GM21576 (cell line): ENCODE measurements around the gene STRA8.
"Not testable (repeated sequence)": the region's sequence is repeated elsewhere in the genome, so short reads cannot be mapped to it uniquely, and the experiment has no call there.

Experiments
- ATAC-seq: cut with Tn5 transposase; IDR thresholded peaks from one replicate; pipeline ENCODE4 v1.9.1; 2021; ENCODE audit warnings: mild to moderate bottlenecking, moderate library complexity; ENCODE audit not compliant: unreplicated experiment

Gene STRA8

DNA sequence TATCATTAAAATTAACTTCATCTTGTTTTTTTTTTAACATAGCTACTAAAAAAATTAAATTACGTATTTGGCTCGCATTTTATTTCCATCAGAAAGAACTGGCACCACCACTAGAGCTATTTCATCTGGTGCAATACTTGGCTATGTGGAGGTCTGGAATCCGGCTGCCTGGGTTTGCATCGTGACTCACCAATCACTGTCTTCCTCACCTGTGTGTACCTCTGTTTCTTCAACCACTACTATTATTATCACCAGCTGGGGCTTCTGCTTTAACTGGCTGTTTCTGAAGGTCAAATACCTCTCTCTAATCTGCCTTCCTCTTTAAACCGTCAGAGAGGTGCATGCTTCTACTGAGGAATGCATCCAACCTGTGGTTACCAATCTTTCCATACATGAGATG, 28.8 kb upstream of the STRA8 start:
- ATAC-seq: no peak

DNA sequence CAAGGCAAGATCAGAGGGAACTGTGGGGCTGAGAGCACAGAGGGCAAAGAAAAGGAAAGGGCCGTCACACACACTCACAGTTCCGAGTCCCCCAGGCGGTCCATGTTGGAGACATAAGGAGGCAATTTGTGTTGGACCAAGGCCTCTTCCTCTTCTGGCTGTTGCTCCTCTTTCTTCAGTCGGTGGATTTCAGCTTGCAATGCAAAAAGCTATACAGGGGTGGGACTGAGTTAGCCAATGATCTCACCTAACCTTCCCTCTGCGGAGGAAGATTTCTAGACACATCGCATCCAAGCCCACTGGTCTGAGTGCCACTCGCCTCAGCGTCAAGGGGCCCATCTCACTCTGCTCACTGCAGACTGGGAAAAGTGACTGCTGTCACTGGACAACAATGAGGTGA, 27.8 kb upstream of the STRA8 start:
- no peak for ATAC-seq

DNA sequence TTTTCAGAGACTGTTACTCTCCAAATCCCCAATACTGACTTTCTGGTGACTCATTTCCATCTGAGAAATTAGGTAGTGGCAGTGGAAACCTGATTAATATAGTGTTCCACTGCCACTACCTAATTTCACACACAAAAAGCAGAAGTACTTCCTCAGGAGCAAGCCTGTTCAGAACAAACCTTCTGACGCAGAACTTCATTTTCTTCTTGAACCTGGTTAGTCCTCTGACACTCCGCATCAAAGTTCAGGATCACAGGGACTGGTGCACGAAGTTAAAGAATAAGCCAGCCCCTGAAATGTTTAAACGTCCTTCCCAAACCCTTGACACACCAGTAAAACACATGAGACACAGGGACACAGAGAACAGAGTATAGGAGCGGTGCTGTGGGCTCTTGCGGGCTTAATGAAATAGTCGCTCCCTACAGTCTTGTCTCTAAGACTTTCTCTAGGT, 26.7 kb upstream of the STRA8 start:
- ATAC-seq: peak; percentile 33

DNA sequence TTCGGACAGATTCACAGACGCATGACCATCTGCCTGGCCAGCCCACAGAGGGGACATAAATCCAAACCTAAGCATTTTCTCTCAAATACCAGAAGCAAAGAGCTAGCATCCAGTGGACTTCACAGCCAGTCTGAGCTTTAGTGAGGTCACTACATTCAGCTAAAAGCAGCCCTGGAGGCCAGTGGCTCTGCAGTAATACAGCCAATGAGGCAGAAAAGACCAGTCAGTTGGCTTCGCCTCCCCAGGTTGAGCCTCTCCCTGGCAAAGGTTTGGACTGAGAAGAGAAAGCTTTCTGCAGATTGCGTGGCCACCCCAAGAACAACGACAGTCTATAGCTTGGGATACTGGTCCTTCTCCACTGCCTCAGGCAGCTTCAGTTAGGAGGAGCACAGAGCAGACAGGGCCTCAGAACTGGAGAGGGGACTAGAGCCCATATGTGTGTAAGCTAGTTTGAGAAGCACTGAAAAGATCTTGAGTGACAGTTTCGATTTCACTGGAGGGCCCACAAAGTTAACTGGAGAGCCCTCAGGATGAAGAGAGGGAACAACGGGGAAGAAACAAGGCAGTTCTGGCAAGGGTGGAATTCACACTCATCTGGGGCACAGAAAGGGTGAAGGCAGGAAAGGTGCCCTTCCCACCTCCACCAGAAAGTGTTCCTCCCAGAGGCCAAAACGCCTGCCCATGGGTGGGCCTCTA, 26.1 kb upstream of the STRA8 start:
- peak; percentile 22 for ATAC-seq

DNA sequence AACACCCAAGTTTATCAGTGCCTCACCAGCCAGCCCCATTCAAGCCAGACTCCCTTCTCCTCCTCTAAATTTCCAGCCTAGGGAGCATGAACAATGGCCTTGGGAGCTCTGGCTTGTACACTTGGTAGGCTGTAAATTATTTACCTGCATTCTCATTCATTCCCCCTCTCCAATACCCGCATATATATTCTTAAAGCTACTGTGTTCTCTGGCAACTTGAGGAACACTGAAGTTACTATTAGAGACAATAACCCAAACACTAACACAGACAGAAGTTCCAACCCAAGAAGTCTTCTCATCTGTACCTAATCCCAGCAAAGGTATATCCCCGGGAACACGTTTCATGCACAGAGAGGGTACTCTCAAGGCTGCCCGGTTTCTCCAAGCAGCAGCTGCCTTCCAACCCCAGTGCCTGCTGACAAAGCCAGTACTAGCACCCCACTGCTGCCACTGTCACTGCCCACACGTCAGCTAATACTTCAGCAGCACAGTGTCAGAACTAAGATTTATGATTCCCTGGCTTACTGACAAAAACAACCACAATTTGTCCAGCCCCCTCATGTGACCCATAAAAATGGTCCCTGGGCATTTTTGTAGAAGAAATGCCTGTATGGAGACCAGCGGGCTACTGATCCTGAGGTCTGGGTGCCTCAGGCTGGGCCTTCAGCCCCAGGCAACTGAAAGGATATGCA, 25.4 kb upstream of the STRA8 start:
- no peak for ATAC-seq

DNA sequence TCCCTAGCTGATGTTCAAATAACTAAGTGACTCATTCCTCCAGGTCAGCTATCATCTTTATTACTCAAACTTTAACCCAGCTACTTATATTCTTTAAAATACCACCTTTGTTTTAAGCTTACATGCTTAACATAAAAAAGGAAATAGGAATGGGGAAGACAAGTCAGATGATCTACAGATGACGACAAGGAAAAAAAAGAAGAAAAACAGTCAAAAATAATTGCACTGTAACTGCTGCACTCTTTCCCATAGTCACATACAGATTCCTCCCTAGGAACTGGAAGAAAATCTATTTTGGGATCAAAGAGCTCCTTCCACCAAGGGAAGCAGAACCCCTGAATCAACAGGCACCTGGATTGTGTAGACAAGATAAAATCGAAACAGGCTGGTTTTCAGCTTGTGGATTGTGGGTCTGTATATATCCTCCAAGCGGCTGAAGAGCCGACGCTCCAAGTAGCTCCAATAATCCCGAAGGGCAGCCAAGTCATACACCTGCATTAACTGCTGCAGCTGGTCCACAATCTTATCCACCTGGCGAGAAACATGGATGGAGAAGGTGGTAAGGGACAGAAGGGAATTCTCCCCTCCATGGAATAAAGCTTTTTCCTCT, 24.3 kb upstream of the STRA8 start:
- no peak for ATAC-seq

DNA sequence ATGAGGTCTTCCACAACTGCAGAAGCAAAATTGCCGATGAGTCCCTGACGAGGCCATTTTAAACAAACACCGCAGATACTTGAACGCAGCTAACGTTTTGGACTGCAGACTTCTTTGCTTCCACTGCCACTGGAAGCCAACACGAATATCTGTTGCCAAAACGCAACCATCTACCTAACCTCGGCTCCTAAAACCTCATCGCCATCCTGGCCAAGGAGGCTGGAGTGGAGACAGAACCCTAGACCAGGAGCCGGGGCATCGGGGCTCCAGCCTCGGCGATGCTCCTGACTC, 22.8 kb upstream of the STRA8 start:
- ATAC-seq: no peak

DNA sequence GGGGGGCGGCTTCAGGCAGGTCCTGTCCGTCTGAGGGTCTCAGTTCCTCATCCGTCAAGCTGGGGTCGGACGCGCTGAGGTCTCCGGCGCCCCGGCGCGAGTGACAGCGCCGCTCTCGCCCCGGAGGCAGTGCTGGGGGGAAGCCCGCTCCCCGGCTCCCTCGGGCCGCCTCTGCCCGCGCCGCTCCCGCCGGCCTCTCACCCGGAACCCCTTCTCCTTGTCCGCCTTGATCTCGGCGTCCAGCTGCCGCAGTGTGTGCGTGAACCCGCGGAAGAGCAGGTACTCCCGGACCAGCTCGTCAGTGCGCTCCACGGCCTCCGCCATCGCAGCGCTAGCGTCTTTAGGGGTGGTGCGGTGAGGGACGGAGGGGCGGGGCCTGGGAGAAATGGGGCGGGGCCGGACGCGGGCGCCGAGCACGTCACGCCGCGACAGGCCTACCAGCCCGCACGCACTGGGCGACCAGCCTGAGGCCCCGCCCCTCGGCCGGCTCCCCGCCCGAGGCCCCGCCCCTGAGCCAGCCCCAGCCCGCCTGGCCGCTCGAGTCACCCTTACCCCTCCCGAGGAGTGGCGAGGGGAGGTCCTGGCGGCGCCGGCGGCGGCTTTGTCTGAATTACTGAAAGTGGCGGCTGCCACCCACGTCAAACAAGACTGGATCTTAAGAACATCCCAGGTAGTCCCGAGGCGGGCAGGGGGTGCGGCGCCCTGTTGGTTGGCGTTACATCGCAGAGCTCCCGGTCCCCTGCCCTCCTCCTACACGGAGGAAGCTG, 22.3 kb upstream of the STRA8 start, which contains the start of gene WDR91:
Gene WDR91, minus strand, starts transcription at position 348 of the 767 bp plus-strand sequence. Its CDS starts 24 bp downstream, at position 324.
- ATAC-seq: peak; percentile 72

DNA sequence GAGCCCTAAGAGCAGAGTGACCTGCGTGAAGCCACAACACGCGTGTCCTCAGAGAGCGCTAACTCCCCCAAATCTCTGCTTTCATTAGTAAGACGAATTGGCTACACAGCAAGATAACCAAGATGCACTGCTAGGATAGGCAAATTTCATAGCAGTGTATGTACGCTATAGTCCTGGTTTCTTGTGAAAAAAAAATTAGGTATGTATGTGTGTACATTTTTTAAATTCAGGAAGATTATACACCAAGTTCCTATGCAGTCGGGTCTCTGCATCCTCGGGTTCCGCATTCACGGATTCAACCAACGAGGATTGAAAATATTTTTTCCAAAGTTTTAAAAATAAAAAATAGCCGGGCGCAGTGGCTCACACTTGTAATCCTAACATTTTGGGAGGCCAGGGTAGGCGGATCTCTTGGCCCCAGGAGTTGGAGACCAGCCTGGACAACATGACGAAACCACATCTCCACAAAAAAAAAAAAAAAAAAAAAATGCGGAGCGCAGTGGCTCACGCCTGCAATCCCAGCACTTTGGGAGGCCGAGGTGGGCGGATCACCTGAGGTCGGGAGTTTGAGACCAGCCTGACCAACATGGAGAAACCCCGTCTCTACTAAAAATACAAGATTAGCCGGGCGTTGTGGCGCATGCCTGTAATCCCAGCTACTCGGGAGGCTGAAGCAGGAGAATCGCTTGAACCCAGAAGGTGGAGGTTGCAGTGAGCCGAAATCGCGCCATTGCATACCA, 21.5 kb upstream of the STRA8 start:
- ATAC-seq: not testable (repeated sequence)

DNA sequence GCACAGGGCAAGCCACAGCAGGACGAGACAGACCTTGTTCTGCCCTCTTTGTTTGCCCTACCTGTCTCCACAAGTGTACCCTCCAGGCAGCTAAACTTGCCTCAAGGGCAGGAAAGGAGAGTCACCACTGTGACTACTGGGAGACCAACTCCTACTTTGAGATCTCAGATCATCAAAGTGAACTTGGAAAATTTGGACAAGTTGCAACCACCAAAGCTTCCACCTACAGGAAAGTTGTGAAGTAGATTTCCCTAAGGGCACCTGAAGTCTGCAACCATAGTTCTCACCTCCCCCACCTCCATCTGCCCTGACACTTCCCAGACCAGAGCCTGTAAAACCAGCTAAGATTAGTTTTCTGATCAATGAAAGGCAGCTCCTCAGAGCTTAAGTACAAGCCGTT, 19.8 kb upstream of the STRA8 start:
- ATAC-seq: no peak

DNA sequence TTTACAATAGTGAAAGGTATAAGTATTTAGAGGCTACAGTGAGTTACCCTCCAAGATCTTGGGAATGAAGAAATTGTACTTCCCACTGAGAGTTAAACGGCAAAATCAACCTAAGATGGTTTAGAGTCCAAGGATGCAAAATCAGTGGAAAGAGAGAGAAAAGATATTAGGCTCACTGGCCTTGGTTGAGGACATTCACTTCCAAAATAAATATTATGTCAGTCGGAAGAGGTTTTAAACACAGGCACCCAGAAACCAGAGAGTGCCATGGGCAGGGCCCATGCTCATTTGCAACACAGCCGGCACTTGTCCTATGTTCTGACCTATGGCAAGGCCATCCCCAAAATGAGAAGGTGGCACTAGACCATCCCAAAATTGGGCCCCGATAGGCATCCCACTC, 18.5 kb upstream of the STRA8 start:
- no peak for ATAC-seq

DNA sequence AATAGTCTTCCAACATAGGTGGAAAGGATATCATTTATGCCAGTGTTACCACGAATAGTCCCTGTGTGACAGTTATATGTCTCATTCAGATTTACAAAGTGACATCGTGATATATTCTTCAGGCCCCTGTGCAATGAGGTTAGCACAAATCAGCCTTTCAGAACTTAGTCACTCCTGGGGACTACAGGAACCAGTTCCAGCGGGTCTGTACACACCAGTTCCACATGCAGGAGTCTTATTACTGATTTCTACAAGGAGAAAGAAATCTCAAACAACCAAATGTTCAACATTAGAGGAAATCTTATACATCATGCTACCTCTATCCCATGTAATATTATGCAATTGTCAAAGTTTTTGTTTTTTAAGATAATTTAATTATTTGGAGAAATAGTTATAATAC, 17.9 kb upstream of the STRA8 start:
- no peak for ATAC-seq

DNA sequence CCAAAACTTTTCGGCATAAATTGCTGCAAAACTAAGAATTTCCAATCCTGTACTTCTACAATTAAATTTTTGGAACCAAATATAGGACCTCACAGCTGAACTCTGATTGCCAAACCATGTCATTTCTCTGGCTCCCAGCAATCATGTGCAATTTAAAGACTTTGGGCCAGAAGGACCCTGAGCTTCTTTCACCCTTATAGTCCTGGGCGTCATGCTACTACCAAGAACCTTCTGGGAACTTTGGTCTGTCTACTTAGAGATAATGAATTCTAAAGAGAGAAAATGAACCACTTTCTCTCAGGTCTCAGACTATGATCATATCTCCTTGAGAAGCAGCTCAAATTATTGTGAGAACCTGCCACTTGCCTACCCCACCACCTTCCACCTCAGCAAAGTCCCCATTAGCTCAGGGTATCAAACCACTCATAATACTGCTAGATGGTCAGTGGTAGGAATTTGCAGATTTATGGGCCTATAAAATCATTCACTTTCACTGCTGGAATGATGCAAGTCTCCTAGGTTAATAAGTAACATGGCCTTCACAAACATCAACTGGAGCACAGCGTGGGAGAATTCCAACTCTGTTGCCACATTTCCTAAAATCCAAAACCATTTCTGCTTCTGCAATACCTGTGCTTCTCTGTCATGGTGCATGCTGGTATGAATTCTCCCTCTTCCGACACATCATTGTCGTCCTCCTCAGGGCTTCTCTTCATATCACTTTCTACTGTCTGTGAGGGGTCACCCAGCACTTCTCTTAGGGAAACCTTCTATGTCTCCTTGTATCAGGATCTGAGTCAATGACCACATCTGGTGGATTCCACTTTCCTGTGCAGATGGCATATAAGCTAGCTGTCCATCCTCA, 15.8 kb upstream of the STRA8 start:
- ATAC-seq: no peak

DNA sequence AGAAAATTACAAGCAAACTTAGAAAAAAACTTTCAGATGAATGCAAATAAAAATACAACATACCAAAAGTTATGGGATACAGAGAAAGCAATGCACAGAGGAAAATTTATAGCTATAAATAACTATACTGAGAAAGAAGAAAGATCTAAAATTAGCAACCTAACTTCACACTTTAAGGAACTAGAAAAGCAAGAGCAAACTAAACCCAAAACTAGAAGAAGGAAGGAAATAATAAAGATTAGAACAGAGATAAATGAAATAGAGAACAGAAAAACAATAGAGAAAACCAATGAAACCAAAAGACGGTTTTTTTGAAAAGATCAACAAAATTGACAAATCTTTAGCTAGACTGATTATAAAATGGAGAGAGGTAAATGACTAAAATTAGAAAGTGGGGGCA, 9.6 kb upstream of the STRA8 start:
- ATAC-seq: no peak

DNA sequence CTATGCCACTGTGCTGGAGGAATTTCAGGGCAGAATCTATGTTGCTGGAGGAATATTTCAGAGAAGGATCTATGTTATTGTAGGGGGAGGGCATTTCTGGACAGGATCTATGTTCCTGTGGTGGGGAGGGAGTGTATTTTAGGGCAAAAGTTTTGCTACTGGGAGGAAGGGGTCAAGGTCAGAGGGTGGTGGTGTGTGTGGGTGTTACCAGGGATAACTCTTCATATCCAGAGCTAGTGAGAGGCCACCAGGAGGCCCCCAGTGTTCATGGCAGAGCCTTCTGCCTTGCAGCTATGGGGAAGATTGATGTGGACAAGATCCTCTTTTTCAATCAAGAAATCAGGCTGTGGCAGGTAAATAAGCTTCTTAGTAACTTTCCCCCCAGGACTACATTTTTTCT, 2.0 kb upstream of the STRA8 start:
- no peak for ATAC-seq

DNA sequence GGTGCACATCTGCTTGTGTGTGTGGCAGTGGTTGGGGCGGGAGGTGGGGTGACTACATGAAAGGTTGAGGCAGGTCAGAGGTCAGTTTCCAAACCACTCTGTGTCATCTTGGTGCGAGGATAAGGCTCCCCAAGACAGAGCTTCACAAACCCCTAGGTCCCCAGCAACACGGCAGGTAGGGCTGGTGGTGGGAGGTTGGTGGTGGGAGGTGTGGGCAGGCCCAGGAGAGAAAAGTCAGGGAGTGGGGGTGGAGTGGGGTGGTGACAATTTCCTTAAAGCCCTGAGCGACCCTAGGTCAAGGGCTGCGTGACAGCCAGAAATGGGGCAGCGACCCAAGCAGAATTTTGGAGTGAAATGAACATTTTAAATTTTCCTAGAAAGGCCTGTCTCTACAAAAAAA, 1.6 kb upstream of the STRA8 start:
- no peak for ATAC-seq

DNA sequence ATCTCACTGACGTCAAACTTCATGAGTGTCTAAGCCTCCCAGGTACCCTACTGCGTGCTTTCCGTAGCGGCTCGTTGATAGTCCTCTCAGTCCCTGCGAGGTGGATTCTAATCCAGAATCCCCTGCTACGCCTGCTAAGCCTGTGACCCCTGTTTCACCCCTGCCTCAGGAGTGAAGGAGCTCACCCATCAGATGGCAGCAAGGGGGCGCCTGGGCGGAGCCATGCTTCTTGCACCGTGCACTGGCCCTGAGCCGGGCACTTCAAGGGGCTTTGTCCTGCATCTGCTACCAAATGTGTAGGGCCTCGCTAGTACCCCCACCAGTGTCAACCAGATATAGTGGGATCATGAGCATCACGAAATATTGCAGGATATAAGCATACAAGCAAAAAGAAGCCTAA, 918 bp upstream of the STRA8 start:
- ATAC-seq: no peak

DNA sequence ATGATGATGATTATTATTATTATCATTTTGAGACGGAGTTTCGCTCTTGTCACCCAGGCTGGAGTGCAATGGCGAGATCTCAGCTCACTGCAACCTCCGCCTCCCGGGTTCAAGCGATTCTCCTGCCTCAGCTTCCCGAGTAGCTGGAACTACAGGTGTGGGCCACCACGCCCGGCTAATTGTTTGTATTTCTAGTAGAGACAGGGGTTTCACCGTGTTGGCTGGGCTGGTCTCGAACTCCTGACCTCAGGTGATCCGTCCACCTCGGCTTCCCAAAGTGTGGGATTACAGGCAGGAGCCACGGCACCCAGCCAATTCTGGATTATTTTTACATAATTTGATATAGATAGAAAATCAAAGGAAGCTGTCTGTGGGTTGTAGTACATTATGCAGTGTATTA, 457 bp downstream of the STRA8 start:
- not testable (repeated sequence) for ATAC-seq

DNA sequence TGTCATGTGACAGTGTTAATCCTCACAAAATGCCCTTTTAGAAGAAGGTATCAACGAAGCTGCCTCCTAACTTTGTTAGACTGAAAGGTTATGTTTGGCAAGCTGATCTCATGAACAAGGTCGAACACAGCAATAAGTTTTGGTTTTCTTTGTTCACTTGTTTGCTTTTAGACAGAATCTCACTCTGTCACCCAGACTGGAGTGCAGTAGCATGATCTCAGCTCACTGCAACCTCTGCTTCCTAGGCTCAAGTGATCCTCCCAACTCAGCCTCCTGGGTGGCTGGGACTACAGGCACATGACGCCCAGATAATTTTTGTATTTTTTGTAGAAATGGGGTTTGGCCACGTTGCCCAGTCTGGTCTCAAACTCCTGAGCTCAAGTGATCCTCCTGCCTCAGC, 1.1 kb downstream of the STRA8 start:
- ATAC-seq: no peak

DNA sequence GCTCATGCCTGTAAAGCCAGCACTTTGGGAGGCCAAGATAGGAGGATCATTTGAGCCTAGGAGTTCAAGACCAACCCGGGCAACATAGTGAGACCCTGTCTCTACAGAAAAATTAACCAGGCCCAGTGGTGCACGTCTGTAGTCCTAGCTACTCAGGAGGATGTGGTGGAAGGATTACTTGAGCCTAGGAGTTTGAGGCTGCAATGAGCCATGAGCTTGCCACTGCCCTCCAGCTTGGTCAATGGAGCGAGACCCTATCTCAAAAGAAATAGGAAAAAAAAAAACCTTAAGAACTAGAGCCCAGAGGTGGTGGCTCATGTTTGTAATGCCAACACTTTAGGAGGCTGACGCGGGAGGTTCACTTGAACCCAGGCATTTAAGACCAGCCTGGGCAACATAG, 2.2 kb downstream of the STRA8 start:
- ATAC-seq: no peak
